DMS153 (cell line): Measurements from ENCODE around the gene SCT.

ENCODE experiments used
- DNase-seq: peaks from one replicate; lab custom pipeline; 2025; lab: John Stamatoyannopoulos, UW

SCT gene

DNA sequence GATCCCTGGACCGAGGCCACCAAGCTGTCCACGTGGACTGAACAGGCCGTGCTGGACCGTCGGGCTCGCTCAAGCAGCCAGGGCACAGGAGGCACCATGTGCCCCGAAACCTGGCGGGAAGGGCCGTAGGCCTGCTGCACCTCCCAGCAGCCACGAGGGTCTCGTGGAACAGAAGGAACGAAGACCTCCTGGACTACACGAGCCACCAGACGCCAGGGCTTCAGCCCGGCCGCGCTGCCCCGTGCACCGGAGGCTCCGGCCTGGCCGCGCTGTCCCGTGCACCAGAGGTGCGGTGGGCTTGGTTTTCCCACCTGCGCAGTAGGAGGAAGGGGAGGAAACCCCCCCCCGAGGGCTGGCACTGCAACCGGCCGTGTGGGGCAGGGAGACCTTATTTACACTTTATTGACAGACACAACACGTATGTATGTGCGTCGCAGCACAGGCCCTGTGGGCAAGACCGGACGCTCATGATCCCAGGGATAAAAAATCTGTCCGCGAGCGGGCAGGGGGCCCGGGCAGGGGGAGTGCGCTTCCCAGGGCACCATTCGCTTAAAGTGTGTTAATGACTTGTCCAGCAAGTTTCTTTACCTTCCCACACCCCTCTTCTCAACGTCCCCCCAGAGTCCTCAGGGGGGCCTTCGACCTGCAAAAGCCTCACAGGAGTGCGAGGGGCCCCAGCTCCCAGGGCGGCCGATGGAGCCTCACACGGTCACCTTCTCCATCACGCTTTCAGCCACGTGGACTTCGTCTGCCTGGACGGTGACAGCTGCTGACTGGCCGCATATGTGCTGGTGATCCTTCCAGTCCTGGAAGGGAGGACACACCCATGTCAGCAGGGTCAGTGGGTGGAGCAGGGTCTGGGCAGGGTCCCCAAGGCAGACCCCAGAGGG is 17.1 kb upstream of the SCT start:
- no peak for DNase-seq

DNA sequence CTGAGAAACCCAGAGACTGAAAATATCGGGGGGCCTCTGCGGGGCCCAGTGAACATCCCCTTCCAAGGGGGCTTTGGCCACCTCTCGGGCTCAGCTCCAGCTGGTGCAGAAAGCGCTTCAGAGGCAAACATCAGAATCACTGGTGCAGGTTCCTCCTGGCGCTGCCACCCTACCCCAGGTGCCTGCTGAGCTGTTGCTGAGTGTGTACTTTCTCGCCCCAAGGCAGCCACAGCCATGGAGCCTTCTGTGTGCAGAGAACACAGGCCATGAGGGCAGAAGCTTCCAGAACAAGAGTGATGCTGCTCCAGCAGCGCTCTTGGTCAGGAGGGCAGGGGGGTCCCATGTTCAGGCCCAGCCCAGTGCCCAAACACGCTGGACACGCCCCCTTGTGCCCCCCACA is 16.4 kb upstream of the SCT start:
- no peak for DNase-seq

DNA sequence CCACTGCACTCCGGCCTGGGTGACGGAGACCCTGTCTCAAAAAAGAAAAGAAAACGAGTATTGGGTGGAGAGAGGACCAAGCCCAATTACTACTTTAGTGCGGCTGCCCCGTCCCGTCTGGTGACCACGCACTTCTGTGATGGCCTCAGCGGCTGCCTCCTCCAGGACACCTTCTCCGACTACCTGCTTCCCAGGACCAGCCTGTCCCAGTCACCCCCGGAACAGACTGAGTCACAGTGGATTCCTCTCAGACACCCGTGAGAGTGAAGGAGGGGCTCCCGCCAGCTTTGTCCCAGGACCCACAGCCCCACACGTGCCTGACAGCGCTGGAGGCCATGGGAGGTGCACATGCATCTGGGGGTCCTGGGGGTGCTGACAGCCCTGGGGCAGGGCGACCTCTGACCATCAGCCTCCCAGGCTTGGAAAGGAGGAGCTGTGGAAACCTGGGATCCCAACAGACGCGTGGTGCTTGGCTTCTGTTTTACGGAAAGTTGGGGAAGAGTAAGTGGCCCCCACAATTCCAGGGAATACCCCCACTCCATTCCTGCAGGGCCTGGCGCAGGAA is 14.9 kb upstream of the SCT start:
- DNase-seq, result no peak

DNA sequence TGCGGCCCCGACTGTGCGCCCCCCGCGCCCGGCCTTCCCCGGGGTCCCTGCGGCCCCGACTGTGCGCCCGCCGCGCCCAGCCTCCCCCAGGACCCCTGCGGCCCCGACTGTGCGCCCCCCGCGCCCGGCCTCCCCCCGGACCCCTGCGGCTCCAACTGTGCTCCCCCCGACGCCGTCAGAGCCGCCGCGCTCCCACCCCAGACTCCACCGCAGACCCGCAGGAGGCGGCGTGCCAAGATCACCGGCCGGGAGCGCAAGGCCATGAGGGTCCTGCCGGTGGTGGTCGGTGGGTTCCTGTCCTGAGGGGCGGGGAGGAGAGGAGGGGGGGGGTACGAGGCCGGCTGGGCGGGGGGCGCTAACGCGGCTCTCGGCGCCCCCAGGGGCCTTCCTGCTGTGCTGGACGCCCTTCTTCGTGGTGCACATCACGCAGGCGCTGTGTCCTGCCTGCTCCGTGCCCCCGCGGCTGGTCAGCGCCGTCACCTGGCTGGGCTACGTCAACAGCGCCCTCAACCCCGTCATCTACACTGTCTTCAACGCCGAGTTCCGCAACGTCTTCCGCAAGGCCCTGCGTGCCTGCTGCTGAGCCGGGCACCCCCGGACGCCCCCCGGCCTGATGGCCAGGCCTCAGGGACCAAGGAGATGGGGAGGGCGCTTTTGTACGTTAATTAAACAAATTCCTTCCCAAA is 13.2 kb upstream of the SCT start:
- no peak for DNase-seq

DNA sequence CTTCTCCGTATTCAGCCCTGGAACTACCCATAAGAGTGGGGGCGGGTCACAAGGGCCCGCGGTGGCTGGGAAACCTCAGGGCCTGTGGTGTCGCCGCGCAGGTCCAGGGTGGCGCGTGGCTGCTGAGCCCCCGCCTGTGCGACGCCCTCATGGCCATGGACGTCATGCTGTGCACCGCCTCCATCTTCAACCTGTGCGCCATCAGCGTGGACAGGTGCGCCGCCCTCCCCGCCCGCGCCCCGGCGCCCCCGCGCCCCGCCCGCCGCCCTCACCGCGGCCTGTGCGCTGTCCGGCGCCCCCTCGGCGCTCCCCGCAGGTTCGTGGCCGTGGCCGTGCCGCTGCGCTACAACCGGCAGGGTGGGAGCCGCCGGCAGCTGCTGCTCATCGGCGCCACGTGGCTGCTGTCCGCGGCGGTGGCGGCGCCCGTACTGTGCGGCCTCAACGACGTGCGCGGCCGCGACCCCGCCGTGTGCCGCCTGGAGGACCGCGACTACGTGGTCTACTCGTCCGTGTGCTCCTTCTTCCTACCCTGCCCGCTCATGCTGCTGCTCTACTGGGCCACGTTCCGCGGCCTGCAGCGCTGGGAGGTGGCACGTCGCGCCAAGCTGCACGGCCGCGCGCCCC is 12.5 kb upstream of the SCT start:
- DNase-seq, result no peak

DNA sequence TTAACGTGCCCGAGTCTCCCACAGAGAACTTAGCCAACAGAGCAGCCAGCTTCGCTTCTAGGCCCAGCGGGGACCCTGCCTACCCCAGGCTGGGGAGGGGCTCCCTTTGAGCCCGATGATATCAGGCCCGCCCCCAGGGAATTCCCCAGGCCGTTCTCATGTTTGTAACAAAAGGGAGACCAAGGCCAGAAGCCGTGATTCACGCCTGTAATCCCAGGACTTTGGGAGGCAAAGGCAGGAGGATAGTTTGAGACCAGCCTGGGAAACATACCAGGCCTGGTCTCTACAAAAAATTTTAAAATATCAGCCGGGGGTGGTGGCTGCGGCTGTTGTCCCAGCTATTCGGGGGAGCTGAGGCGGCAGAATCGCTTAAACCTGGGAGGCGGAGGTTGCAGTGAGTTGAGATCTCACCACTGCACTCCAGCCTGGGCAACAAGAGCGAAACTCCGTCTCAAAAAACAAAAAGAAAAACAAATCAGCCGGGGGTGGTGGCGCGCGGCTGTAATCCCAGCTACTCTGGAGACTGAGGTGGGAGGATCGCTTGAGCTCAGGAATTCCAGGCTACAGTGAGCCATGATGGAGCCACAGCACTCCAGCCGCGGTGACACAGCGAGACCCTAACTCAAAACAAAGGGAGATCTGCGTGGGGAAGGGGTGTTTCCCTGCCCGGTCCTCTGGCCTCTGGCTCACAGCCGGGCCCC is 11.8 kb upstream of the SCT start:
- DNase-seq, result no peak

DNA sequence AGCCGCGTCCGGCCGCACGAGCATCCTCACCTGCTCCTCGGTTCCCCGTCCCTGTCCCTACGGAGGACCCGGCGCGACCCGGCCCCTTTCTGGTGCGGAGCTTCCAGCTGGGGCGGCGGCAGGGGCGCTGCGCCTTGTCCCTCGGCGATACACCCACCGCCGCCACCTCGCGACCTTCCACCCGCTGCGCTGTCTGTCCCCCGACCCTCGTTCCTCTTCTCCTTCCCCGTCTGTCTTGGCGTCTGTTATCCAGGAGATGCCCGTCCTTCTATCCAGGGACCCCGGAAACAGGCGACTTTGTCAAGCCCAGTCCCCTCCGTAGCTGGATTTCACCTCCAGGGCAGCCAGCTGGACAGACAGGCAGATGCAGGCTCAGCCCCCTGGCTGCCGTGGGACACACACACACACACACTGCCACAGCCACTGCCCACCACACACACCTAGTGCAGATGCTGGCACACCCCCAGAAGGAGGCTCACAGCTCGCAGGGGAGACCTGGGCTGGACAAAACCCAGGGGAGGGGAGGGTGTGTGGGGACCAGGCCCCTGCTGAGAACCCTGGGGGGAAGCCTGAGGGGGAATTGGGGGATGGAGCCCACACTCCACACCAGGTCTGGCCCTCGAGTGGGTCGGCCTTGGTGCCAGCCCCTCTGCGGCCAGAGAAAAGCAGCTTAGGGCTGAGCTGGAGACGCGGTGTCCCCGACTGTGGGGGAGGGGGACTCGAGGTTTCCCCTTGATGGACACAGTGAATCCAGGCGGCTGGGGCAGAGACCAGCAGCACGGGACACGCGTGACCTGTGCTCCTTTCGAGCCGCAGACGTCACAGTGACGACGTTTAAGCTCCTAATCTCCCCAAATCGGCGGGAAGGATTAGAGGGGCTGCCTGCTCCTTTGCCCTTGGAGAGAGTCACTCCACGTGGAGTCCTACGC is 10.9 kb upstream of the SCT start:
- no peak for DNase-seq

DNA sequence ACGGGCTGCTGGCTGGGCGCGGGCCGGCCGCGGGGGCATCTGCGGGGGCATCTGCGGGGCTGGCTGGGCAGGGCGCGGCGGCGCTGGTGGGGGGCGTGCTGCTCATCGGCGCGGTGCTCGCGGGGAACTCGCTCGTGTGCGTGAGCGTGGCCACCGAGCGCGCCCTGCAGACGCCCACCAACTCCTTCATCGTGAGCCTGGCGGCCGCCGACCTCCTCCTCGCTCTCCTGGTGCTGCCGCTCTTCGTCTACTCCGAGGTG is 10.3 kb upstream of the SCT start:
- no peak for DNase-seq

DNA sequence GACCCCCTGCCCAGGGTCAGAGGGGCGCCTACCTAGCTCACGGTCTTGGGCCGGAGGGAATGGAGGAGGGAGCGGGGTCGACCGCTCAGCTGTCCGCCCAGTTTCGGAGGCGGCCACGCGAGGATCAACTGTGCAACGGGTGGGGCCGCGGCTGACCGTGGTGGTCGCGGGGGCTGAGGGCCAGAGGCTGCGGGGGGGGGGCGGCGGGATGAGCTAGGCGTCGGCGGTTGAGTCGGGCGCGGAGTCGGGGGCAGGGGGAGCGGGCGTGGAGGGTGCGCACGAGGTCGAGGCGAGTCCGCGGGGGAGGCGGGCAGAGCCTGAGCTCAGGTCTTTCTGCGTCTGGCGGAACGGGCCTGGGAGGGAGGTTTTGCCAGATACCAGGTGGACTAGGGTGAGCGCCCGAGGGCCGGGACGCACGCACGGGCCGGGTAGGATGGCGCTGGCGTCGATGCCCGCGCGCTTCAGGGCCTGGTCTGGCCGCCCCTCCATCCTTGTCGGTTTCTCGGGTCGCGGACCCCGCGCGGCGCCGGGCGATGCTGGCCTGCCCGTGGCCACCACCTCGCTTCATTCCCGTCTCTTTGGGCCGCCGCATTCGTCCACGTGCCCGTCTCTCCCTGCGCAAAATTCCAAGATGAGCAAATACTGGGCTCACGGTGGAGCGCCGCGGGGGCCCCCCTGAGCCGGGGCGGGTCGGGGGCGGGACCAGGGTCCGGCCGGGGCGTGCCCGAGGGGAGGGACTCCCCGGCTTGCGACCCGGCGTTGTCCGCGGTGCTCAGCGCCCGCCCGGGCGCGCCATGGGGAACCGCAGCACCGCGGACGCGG is 9.7 kb upstream of the SCT start, which contains the start of gene DRD4:
TSS of gene DRD4 (plus strand) at position 759 of the 822 bp plus-strand sequence. CDS start at position 795, 36 bp downstream.
- no peak for DNase-seq

DNA sequence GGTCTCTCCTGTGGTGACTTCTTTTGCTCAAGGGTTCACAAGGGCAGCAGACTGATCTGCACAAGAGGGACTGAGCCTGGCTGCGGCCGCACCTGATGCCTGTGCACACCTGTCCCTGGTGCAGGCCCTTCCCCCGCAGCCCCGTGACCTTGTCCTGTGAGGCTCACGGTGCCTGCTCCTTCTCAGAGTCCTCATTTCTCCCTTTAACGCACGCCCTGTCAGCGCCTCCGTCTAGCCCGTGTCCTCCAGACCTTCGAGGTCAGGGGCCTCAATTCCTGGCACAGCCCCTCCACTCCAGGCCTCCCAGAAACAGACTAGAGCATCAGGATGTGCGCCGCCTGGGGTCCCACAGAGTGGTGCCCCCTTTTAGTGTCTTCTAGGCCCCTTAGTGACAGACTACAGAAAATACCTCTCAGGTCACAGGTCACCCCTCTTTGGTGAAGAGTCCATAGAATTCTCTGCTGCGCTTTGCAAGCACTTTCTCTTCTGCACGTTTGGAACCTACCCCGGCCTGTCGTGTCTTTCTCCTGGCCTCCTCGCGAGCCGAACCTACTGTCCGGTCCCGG is 9.0 kb upstream of the SCT start:
- no peak for DNase-seq

DNA sequence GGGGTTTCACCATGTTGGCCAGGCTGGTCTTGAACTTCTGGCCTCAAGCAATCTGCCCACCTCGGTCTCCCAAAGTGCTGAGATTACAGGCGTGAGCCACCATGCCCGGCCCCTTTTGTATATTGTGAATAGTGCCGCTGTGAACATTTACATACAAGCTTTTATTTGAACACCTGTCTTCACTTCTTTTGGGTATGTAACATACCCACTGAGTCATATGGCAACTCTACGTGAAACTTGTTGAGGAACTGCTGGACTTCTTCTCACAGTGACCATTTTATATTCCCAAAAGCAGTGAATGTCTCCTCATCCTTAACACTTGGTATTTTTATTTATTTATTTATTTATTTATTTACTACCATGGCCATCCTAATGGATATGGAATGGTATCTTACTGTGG is 3.9 kb upstream of the SCT start:
- no peak for DNase-seq

DNA sequence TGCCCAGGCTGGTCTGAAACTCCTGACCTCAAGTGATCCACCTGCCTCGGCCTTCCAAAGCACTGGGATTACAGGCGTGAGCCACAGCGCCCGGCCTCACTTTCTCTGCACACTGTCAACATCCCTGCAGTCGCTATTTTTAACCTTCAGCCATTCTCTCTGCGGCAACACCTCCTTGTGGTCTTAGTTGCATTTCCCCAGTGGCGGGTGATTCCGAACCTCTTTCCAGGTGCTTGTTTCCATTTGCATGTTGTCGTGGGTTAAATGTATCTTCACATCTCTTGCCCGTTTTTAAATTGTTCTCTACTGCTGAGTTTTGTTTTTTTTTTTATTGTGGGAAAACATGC is 2.2 kb upstream of the SCT start:
- DNase-seq, result no peak

DNA sequence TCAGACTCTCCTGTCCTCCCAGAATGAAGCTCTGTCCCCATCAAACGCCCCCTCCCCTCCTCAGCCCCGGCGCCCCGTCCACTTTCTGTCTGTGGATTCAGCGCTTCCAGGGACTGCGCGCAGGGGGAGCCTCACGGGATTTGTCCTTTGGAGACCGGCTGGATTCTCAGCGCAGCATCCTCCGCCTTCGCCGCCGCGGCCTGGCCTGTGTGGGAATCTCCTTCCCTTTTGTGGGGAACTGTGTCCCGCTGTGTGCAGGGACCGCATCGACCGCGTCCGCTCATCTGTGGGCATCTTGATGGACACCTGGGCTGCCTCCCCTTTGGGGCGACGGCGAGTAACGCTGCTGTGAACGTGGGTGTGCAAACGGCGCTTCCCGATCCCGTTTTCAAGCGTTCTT is 1.1 kb upstream of the SCT start:
- no peak for DNase-seq

DNA sequence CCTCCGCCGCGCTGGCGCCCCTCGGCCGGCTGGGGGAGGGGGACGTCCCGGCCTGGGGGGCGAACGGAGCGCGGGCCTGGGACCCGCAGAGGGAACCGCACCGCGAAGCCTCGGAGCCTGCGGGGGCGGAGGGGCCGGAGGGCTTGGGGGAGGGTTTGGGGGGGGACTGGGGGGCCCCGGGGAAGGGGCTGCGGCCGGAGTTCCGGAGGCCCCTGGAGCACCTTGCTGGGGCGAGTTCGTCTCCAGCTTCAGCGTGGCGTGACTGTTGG is 261 bp upstream of the SCT start:
- no peak for DNase-seq

DNA sequence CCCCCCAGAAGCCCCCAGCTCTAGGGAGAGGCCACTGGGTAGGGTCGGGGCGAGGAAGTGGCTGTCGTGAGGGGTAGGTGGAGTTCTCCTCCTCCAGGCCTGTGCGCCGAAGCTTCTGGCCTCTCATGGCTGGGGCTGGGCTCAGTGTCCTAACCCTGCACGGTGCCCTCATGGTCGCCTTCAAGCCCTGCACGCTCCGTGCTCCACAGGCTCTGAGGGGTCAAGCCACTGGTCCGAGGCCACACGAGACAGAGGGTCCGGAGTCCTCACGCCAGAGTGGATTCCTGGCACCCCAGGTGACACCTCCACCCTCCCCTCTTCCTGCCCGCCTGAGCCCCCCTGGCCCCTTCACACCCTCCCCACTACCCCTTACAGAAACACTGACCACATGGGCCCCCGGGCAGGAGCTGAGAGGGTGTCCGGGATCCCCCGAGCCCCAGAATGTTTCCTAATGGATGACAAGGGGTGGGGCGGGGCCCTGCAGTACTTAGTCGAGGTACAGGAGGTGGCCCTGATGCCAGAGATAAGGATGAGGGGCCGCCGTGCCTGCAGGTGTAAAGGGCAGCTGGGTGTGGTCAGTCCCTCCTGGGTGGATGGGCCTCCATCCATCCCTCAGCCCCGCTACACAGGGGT is 1.2 kb downstream of the SCT start:
- no peak for DNase-seq

DNA sequence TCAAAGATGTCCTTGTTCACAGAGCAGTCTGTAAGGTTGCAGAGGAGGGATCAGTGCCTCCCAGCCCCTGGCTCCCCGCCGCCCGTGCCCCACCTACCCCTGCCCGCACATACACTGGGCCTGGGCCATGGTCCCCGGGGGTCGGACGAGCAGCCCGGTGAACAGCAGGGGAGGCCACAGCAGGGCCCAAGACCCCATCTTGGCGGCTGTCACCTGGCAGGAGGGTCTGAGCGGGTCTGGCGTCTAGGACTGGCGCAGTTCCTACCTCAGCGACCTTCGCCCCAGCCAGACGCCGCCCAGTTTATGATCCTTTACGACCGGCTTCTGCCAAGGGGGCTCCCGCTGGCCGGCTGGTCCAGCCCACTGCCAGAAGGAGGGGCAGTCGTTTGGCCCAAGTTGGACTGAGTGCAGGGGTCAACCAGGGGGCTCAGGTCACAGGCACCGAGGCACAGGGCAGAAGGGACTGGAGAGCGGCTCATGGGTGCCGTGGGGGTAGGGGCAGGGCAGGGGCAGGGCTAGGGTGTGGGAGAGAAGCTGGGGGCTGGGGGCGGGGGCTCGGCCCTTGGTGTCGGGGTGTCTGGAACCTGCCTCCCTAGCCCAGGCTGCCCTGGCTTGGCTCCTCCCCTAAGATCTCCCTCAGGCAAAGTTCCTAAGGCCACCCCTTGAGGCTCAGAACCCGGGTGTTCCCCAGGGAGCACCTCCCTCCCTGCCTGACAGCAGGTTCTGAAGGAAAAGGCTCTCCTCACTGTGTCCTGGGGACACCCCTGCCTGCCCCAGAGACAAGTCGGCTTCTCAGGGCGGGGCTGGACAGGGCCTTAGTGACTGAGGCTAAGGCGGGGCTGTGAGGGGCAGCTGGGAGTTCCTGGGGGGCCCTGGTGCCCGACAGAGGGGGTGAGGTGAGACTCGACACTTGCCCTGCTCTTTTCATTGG is 2.0 kb downstream of the SCT start, which contains the start of gene CDHR5:
TSS of gene CDHR5 (minus strand) at position 251 of the 931 bp plus-strand sequence. CDS start at position 198, 53 bp downstream.
- no peak for DNase-seq

DNA sequence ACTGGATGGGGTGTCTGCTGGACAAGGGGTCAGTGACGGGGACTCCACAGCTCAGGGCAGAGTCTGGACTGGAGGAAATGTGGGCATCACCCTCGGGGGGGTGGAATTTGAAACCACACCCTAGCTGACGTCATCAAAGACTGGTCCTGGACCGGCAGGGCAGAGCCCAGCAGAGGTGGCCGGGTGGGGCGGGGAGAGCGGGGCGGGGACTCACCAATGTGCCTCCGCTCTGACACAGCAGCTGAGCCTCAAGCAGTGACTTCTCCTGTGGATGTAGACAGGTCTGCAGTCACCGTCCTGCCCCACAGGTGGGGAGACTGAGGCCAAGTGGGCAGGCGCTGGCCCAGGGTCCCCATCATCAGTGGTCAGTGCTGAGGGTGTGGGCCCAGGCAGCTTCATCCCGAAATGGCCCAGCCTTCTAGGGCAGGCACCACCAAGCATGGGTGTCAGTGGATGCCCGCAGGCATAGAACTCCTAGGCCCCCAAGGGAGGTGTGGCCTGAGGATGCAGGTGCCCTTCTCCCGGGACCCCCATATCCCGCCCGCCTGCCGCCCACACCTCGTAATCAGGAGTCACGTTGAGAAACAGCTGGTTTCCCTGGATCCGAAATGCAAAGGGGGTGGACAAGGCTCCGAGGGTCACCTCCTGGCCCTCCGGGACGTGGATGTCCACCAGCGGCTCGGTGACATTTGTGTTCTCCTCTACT is 2.8 kb downstream of the SCT start:
- DNase-seq, result no peak

DNA sequence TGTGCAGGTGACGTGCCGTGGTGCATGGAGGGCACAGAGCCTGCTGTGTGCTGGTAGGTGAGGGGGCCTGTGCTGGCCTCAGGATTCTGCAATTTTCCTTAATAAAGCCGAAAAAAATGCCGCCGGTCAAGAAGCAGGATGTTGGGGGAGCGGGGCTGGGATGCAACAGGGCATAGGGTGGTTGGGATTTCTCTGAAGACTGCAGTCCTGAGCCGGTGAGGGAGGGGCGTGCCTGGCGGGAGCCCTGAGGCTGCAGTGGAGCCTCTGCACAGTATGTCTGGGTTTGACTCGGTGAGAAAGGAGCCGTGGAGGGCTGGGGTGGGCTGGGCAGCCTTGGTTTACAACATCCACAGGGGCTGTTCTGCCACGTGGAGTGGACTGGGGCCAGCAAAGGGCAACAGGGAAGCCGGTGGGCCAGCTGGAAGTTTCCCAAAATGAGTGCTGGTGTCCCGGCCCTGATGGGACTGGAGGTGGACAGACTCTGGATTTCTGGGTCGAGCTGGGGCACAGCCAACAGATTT is 3.6 kb downstream of the SCT start:
- DNase-seq, result no peak
